Erythroblast (primary cell): ENCODE data around the gene NNMT.

Experiments
- GATA1 ChIP-seq: IDR thresholded peaks from 2 replicates; pipeline ENCODE4 v1.6.1; 2011; ENCODE audit warnings: low read depth, mild to moderate bottlenecking, control low read depth, low read length, moderate library complexity
- POLR2A ChIP-seq: IDR thresholded peaks from 2 replicates; pipeline ENCODE4 v1.6.1; 2011; ENCODE audit warnings: mild to moderate bottlenecking, low read length

DNA sequence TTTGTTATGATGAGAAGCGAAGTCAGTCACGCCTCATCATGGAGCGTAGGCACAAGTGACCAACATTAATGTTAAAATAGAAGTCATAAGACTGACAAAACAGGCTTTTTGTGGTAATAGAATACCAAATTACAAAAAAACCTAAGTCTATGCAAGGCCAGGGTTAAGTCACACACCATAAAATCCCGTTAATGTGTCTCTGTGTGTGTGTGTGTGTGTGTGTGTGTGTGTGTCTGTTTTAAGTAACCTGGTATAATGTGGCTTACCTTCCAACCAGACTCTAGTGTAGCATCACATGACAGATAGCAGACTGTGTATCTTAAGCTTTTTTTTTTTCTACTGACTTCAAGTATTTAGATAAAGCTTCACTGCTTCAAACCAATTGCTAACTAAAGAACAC lies 66.1 kb downstream of the NNMT start:
- TF ChIP-seq POLR2A, result no peak
- TF ChIP-seq GATA1, result no peak
